ENCODE data around the gene PPP1R15B. TPM values are rescaled to one million over a fixed set of nuclear protein-coding genes. Genes with fewer than 3 reads are reported as not detected.

PPP1R15B gene
- total and polyA plus RNA-seq, 10 of the 15 experiments (the other 5 are each of a cell fraction or from before 2014, with no cell fraction given): 13.9 to 38.1 (median 26.5) TPM

DNA sequence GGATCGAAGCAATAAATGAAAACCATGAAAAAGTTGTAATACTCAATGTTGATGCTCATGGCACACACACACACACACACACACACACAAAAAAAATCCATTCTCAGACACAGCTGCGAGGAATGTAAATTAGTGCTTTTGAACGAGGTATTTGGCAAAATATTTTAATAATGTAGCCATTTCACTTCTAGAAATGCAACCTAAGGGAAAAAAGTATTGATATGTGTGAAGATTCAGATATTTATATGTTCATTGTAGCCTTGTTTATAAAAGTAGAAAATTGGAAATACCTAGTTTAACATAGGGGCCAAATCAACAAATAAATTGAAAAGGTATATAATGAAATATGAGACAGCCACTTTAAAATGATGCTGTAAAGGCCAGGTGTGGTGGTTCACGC, 55.7 kb downstream of the PPP1R15B start (continued):
- TF ChIP-seq TCF3 (IDR thresholded peaks at IDR 0.05; ENCODE audit: borderline replicate concordance, insufficient read depth, low read depth, low read length): no peak
- no peak for TF ChIP-seq WRNIP1 (IDR thresholded peaks at IDR 0.05; ENCODE audit: borderline replicate concordance, low read depth, low read length)
- no peak for TF ChIP-seq BHLHE40 (IDR thresholded peaks at IDR 0.05; ENCODE audit: borderline replicate concordance in 1 of 2, low read depth in 2 of 2, low read length in 1 of 2)
- no peak for TF ChIP-seq ZSCAN29 (IDR thresholded peaks at IDR 0.05)
- TF ChIP-seq, protein P1, sequence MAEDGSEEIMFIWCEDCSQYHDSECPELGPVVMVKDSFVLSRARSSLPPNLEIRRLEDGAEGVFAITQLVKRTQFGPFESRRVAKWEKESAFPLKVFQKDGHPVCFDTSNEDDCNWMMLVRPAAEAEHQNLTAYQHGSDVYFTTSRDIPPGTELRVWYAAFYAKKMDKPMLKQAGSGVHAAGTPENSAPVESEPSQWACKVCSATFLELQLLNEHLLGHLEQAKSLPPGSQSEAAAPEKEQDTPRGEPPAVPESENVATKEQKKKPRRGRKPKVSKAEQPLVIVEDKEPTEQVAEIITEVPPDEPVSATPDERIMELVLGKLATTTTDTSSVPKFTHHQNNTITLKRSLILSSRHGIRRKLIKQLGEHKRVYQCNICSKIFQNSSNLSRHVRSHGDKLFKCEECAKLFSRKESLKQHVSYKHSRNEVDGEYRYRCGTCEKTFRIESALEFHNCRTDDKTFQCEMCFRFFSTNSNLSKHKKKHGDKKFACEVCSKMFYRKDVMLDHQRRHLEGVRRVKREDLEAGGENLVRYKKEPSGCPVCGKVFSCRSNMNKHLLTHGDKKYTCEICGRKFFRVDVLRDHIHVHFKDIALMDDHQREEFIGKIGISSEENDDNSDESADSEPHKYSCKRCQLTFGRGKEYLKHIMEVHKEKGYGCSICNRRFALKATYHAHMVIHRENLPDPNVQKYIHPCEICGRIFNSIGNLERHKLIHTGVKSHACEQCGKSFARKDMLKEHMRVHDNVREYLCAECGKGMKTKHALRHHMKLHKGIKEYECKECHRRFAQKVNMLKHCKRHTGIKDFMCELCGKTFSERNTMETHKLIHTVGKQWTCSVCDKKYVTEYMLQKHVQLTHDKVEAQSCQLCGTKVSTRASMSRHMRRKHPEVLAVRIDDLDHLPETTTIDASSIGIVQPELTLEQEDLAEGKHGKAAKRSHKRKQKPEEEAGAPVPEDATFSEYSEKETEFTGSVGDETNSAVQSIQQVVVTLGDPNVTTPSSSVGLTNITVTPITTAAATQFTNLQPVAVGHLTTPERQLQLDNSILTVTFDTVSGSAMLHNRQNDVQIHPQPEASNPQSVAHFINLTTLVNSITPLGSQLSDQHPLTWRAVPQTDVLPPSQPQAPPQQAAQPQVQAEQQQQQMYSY (CRISPR knock-in tag; IDR thresholded peaks at IDR 0.05): no peak
- TF ChIP-seq, protein P2, sequence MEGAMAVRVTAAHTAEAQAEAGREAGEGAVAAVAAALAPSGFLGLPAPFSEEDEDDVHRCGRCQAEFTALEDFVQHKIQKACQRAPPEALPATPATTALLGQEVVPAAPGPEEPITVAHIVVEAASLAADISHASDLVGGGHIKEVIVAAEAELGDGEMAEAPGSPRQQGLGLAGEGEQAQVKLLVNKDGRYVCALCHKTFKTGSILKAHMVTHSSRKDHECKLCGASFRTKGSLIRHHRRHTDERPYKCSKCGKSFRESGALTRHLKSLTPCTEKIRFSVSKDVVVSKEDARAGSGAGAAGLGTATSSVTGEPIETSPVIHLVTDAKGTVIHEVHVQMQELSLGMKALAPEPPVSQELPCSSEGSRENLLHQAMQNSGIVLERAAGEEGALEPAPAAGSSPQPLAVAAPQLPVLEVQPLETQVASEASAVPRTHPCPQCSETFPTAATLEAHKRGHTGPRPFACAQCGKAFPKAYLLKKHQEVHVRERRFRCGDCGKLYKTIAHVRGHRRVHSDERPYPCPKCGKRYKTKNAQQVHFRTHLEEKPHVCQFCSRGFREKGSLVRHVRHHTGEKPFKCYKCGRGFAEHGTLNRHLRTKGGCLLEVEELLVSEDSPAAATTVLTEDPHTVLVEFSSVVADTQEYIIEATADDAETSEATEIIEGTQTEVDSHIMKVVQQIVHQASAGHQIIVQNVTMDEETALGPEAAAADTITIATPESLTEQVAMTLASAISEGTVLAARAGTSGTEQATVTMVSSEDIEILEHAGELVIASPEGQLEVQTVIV (IDR thresholded peaks at IDR 0.05; ENCODE audit: borderline replicate concordance, partially characterized antibody): no peak
- no peak for TF ChIP-seq ZNF384 (IDR thresholded peaks at IDR 0.05; ENCODE audit: borderline replicate concordance, low read depth, low read length)
- TF ChIP-seq, protein P3, sequence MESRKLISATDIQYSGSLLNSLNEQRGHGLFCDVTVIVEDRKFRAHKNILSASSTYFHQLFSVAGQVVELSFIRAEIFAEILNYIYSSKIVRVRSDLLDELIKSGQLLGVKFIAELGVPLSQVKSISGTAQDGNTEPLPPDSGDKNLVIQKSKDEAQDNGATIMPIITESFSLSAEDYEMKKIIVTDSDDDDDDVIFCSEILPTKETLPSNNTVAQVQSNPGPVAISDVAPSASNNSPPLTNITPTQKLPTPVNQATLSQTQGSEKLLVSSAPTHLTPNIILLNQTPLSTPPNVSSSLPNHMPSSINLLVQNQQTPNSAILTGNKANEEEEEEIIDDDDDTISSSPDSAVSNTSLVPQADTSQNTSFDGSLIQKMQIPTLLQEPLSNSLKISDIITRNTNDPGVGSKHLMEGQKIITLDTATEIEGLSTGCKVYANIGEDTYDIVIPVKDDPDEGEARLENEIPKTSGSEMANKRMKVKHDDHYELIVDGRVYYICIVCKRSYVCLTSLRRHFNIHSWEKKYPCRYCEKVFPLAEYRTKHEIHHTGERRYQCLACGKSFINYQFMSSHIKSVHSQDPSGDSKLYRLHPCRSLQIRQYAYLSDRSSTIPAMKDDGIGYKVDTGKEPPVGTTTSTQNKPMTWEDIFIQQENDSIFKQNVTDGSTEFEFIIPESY (IDR thresholded peaks at IDR 0.05): no peak

All from GM12878 (cell line).